ENCODE measurements around the gene TADA2B. TPM values are rescaled to one million over a fixed set of nuclear protein-coding genes. Genes with fewer than 3 reads are reported as not detected.

The TADA2B gene
- total and polyA plus RNA-seq, 9 of the 15 experiments (the other 6 are each of a cell fraction or from before 2014, with no cell fraction given), result 0.55 to 12.2 (median 7.5) TPM

- Histone ChIP-seq H3K27ac (ENCODE audit: extremely low read depth, low read depth, low read length) (no peak overlapping the region), H3K9ac (ENCODE audit: insufficient read depth in 1 of 2, low read depth in 2 of 2, low read length in 2 of 2) (no peak overlapping the region), H3K4me1 (replicated peaks in 1 of 2; ENCODE audit: control insufficient read depth in 2 of 2, insufficient read depth in 2 of 2, low read length in 2 of 2) (peaks cover 0 to 4% of the 10 kb centered on the region in 2 experiments; a peak in 1 of 5 replicates), H3K27me3 (ENCODE audit: control insufficient read depth in 2 of 2, insufficient read depth in 2 of 2, low read length in 2 of 2) (no peaks in the 10 kb centered on the region), H3K9me1 (ENCODE audit: control insufficient read depth, insufficient read depth, low read length) (no peaks in the 10 kb centered on the region), H3K4me3 (no peak overlapping the region), H3K4me2 (ENCODE audit: insufficient read depth, low read length) (no peak overlapping the region), H3K79me2 (ENCODE audit: control insufficient read depth, insufficient read depth, low read length) (no peaks in the 10 kb centered on the region), H2AFZ (ENCODE audit: low read depth, low read length) (no peak overlapping the region), H4K20me1 (replicated peaks; ENCODE audit: control insufficient read depth, insufficient read depth, low read length) (0 out of 2 replicates have a peak, but pooled peaks cover 6% of the 10 kb centered on the region), H3K9me3 (replicated peaks; ENCODE audit: control insufficient read depth, insufficient read depth, low read depth, low read length) (no peaks in the 10 kb centered on the region), H3K36me3 (ENCODE audit: control insufficient read depth, insufficient read depth, low read length) (peaks cover 91% of the 10 kb centered on the region)
- ChIA-PET CTCF (ENCODE audit: low intra/inter-chr PET ratio) (no interaction called here), POLR2A (interaction anchor here (1.4 kb wide), 1 partner anchor 10 kb away, joined by 4 read pairs; no protein-coding TSS in a partner anchor)
- no TSS peak for BruUV-seq (replicated peaks)
- FAIRE-seq, result no peak
- TF ChIP-seq MEIS2 (IDR thresholded peaks at IDR 0.05; ENCODE audit: partially characterized antibody) (peak; percentile 13), NR2C1 (IDR thresholded peaks at IDR 0.05) (0 out of 2 replicates have a peak, but pooled peaks have one; percentile 15), NR2C1 (tag; IDR thresholded peaks at IDR 0.05) (peak; percentile 56), EGR1 (conservative IDR thresholded peaks at IDR 0.05) (peak; percentile 55), REST (IDR thresholded peaks at IDR 0.05; ENCODE audit: borderline replicate concordance) (0 out of 2 replicates have a peak, but pooled peaks have one; percentile 5), REST (CRISPR knock-in tag; IDR thresholded peaks at IDR 0.05; ENCODE audit: low read depth) (no peak), E2F4 (CRISPR knock-in tag; IDR thresholded peaks at IDR 0.05; ENCODE audit: low read depth) (no peak), ZBTB12 (CRISPR knock-in tag; IDR thresholded peaks at IDR 0.05) (no peak)
- TF ChIP-seq, protein P1, sequence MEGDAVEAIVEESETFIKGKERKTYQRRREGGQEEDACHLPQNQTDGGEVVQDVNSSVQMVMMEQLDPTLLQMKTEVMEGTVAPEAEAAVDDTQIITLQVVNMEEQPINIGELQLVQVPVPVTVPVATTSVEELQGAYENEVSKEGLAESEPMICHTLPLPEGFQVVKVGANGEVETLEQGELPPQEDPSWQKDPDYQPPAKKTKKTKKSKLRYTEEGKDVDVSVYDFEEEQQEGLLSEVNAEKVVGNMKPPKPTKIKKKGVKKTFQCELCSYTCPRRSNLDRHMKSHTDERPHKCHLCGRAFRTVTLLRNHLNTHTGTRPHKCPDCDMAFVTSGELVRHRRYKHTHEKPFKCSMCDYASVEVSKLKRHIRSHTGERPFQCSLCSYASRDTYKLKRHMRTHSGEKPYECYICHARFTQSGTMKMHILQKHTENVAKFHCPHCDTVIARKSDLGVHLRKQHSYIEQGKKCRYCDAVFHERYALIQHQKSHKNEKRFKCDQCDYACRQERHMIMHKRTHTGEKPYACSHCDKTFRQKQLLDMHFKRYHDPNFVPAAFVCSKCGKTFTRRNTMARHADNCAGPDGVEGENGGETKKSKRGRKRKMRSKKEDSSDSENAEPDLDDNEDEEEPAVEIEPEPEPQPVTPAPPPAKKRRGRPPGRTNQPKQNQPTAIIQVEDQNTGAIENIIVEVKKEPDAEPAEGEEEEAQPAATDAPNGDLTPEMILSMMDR (IDR thresholded peaks at IDR 0.05 in 2 of 3, conservative IDR thresholded peaks at IDR 0.05 in 1 of 3; ENCODE audit: insufficient read depth in 2 of 3, low read depth in 1 of 3, low read length in 3 of 3), result no peak
- intact Hi-C loops (cut with micrococcal nuclease), result no loop called here
- in situ Hi-C loops (cut with MboI), result no loop called here
- 64% methylated on average over 2 of the region's 2 CpGs for WGBS (ENCODE audit: insufficient coverage, low coverage, missing lambda C conversion rate)
- peak in 1 of 4 experiments; percentile 37 for DNase-seq (ENCODE audit: extremely low read depth in 1 of 4, low spot score in 3 of 4)
- ATAC-seq, result peak; percentile 28; the same call in 1 of the 3 replicates
Measured at GRCh38 chr4:7007944-7008343, 35.2 kb upstream of the TADA2B start.

Measured in K562 (cell line).